ENCODE measurements around the gene HCRT. TPM values are rescaled to one million over a fixed set of nuclear protein-coding genes. Genes with fewer than 3 reads are reported as not detected.

HCRT gene
- not detected for total RNA-seq
- polyA plus RNA-seq, result not detected
- long read RNA-seq, donor 1, result 0 reads
- long read RNA-seq, donor 2, result 0 reads
- long read RNA-seq, donor 3, result 0 reads

GRCh38 chr17:42184713-42185620 is at the start of gene HCRT:
TSS of gene HCRT (minus strand) at chr17:42185452. CDS start at chr17:42185365, 87 bp downstream.
- intact Hi-C loops (cut with DNase I), result no loop called here
- peaks cover 14% of the 10 kb centered on the region for H3K4me1 ChIP-seq (ENCODE audit: insufficient read depth)
- H3K4me3 ChIP-seq, result peak within 1 kb of the TSS; percentile 24
- no peak for DNase-seq
- no peak for TF ChIP-seq EP300 (IDR thresholded peaks at IDR 0.05)
- no peak for TF ChIP-seq POLR2A (IDR thresholded peaks at IDR 0.05)
- no peak for TF ChIP-seq CTCF (IDR thresholded peaks at IDR 0.05)
- no peaks in the 10 kb centered on the region for H3K36me3 ChIP-seq
- no peaks in the 10 kb centered on the region for H3K9me3 ChIP-seq
- H3K27ac ChIP-seq, result peak within 1 kb of the TSS in 1 of 2 donors; percentile 13
- no peaks in the 10 kb centered on the region for H3K27me3 ChIP-seq
- 84 to 91% (median 89%) methylated on average over 11 of the region's 11 CpGs for WGBS, 3 donors

- no peak overlapping the region for H3K27ac ChIP-seq
- H3K4me3 ChIP-seq, result no peak overlapping the region
- intact Hi-C loops (cut with DNase I), result no loop called here
- no peak for DNase-seq
- H3K36me3 ChIP-seq, result no peaks in the 10 kb centered on the region
- no peaks in the 10 kb centered on the region for H3K9me3 ChIP-seq
- peaks cover 12% of the 10 kb centered on the region for H3K4me1 ChIP-seq (ENCODE audit: insufficient read depth)
- H3K27me3 ChIP-seq, result no peaks in the 10 kb centered on the region
- no peak for TF ChIP-seq POLR2A (IDR thresholded peaks at IDR 0.05)
- TF ChIP-seq CTCF (IDR thresholded peaks at IDR 0.05), result no peak
- no peak for TF ChIP-seq EP300 (IDR thresholded peaks at IDR 0.05)
- 53 to 55% (median 53%) methylated on average over 2 of the region's 2 CpGs for WGBS, 3 donors
These were observed 48.7 kb upstream of the HCRT start for GRCh38 chr17:42233994-42234393.

GRCh38 chr17:42233156-42233555 is 47.9 kb upstream of the HCRT start:
- H3K4me1 ChIP-seq (ENCODE audit: insufficient read depth), result peaks cover 14% of the 10 kb centered on the region
- WGBS, 3 donors, result 80 to 87% (median 81%) methylated on average over 5 of the region's 5 CpGs
- no peak for DNase-seq
- H3K4me3 ChIP-seq, result no peak overlapping the region
- TF ChIP-seq POLR2A (IDR thresholded peaks at IDR 0.05), result no peak
- no peak for TF ChIP-seq CTCF (IDR thresholded peaks at IDR 0.05)
- TF ChIP-seq EP300 (IDR thresholded peaks at IDR 0.05), result no peak
- H3K36me3 ChIP-seq, result no peaks in the 10 kb centered on the region
- intact Hi-C loops (cut with DNase I), result no loop called here
- no peak overlapping the region for H3K27ac ChIP-seq
- H3K9me3 ChIP-seq, result no peaks in the 10 kb centered on the region
- H3K27me3 ChIP-seq, result no peaks in the 10 kb centered on the region

- Histone ChIP-seq H3K9me3 (no peaks in the 10 kb centered on the region), H3K4me1 (ENCODE audit: insufficient read depth) (peaks cover 16% of the 10 kb centered on the region), H3K36me3 (no peaks in the 10 kb centered on the region), H3K4me3 (no peak overlapping the region), H3K27ac (no peak overlapping the region), H3K27me3 (no peaks in the 10 kb centered on the region)
- DNase-seq, result no peak
- intact Hi-C loops (cut with DNase I), result no loop called here
- WGBS, 3 donors, result 70 to 77% (median 75%) methylated on average over 5 of the region's 5 CpGs
- no peak for TF ChIP-seq CTCF (IDR thresholded peaks at IDR 0.05)
- TF ChIP-seq EP300 (IDR thresholded peaks at IDR 0.05), result no peak
- no peak for TF ChIP-seq POLR2A (IDR thresholded peaks at IDR 0.05)
These were observed 45.0 kb upstream of the HCRT start for GRCh38 chr17:42230225-42230624.
